Pancreas (tissue), 10 donors: ENCODE results near the gene SHC1. TPM values are rescaled to one million over a fixed set of nuclear protein-coding genes. Genes with fewer than 3 reads are reported as not detected.
"Not testable (repeated sequence)": the region's sequence is repeated elsewhere in the genome, so short reads cannot be mapped to it uniquely, and the experiment has no call there.

Experiments used
- ATAC-seq, 4 donors: fragments of 200-7000 bp; cut with Tn5 transposase; one replicate each; pipeline versions ENCODE4 v1.8.0 to v1.9.1; 2020; ENCODE audit warnings: mild to moderate bottlenecking in 4 of 4, moderate library complexity in 4 of 4
- DNase-seq, 6 donors: peaks; one replicate each; pipeline ENCODE4 v3.0.0-alpha.2; 2020
- FAIRE-seq: peaks from 2 replicates; lab custom pipeline; 2012; peaks lifted over from hg19 to GRCh38; lab: Jason Lieb, UNC
- H3K27ac ChIP-seq, 4 donors: fragments of 200-600 bp; sonication (generic); 1 replicate in 3 of 4; 2 replicates in 1 of 4; pipeline versions ENCODE4 v1.5.0 to v1.8.0; 2020
- H3K27me3 ChIP-seq, 4 donors: fragments of 200-600 bp; one replicate each; pipeline ENCODE4 v1.8.0; 2021
- H3K36me3 ChIP-seq, 3 donors: fragments of 200-600 bp; sonication (generic) in 1 of 3; one replicate each; pipeline versions ENCODE4 v1.5.0 to v1.8.0; 2020 to 2021
- H3K4me1 ChIP-seq, 3 donors: fragments of 200-600 bp; one replicate each; pipeline ENCODE4 v1.8.0; 2021
- H3K4me3 ChIP-seq, 4 donors: fragments of 200-600 bp; sonication (generic) in 2 of 4; one replicate each; pipeline versions ENCODE4 v1.5.0 to v1.8.0; 2020 to 2021
- H3K9me3 ChIP-seq, 4 donors: fragments of 200-600 bp; one replicate each; pipeline ENCODE4 v1.8.0; 2021
- CTCF ChIP-seq, 4 donors: fragments of 200-600 bp; sonication (generic) in 3 of 4; IDR thresholded peaks; one replicate each; pipeline versions ENCODE4 v1.5.0 to v1.8.0; 2021; ENCODE audit warnings: antibody characterized with exemption in 4 of 4
- WGBS, 2 donors: extraction: QIAGEN DNeasy Blood & Tissue Kit; methylation state at CpG; one replicate each; pipeline ENCODE4 v1.1.7; 2013; 5-methylcytosine and 5-hydroxymethylcytosine counted together
- intact Hi-C, 3 donors: fragments of 100-400 bp; cut with DNase I; formaldehyde crosslinking; loops; one replicate each; pipeline versions ENCODE4 v1.11.1 to v1.14.2; 2022
- polyA plus RNA-seq, 2 donors: library from polyadenylated mRNA; stranded (reverse); fragments of 200-250 nt; gene quantifications; one replicate each; pipeline ENCODE4 v1.2.3, GENCODE V29; 2013
- total RNA-seq, 6 donors: library from RNA; stranded (reverse); fragmentation: NEBNext Ultra II Directional in 4 of 6; extraction: Animal tissue kit (Norgen Biotek cat#: 25700) in 4 of 6; gene quantifications; one replicate each; pipeline versions ENCODE4 v1.2.1 to v1.2.4, GENCODE V29; 2021 to 2023
- donor health status: healthy with polysubstance abuse.
- donor health status: DM: no; HTN: no; CAD: no; lungs with moderate emphysema.
- donor health status: DM: no; HTN: no; CAD: no.
- donor health status: control.
- donor health status: control.
- donor health status: Bipolar disorder and iron deficiency.
- donor health status: DM: yes; HTN: yes; CAD: no.
- donor health status: DM: no; HTN: no; CAD: no.
- donor health status: DM: no; HTN: no; CAD: no.
- donor health status: DM: yes; HTN: yes; CAD: no.

The SHC1 gene
- total and polyA plus RNA-seq, 8 donors = 32.3 to 53.4 (median 40.7) TPM

GRCh38 chr1:154999571-155000410, 29.2 kb upstream of the SHC1 start:
- intact Hi-C loops = no loop called here
- Histone ChIP-seq H3K27ac (peak overlapping the region; percentile 77 to 98 (median 97)), H3K4me3 (peak overlapping the region in 3 of 4 donors; percentile 18 to 87 (median 58)), H3K36me3 (no peaks in the 10 kb centered on the region), H3K9me3 (no peaks in the 10 kb centered on the region), H3K4me1 (peaks cover 3 to 22% (median 6%) of the 10 kb centered on the region in 3 donors), H3K27me3 (no peaks in the 10 kb centered on the region)
- DNase-seq (peak in 2 of 6 donors; percentile 59 to 64), ATAC-seq (no peak), FAIRE-seq (no peak)
- WGBS, 2 donors = 3 to 8% methylated on average over 35 to 50 of the region's 50 CpGs
- no peak for TF ChIP-seq CTCF (IDR thresholded peaks at IDR 0.05)

- H3K9me3 ChIP-seq = no peaks in the 10 kb centered on the region
- H3K4me3 ChIP-seq = peak overlapping the region in 2 of 4 donors; percentile 58 to 87
- H3K27ac ChIP-seq = peak overlapping the region; percentile 77 to 98 (median 97)
- H3K4me1 ChIP-seq = peaks cover 3 to 19% (median 6%) of the 10 kb centered on the region in 3 donors
- intact Hi-C loops = no loop called here
- H3K36me3 ChIP-seq = no peaks in the 10 kb centered on the region
- H3K27me3 ChIP-seq = no peaks in the 10 kb centered on the region
- peak in 3 of 6 donors; percentile 66 to 78 (median 68) for DNase-seq
- ATAC-seq = no peak
- 10 to 11% methylated on average over 35 to 40 of the region's 40 CpGs for WGBS, 2 donors
- TF ChIP-seq CTCF (IDR thresholded peaks at IDR 0.05) = peak; percentile 51 to 70 (median 66)
- FAIRE-seq = no peak
Observed at GRCh38 chr1:154998818-154999570, 28.4 kb upstream of the SHC1 start.

GRCh38 chr1:154998201-154998780, 27.7 kb upstream of the SHC1 start:
- intact Hi-C loops = no loop called here
- Histone ChIP-seq H3K4me3 (no peak overlapping the region), H3K4me1 (peaks cover 3 to 19% (median 6%) of the 10 kb centered on the region in 3 donors), H3K36me3 (no peaks in the 10 kb centered on the region), H3K9me3 (no peaks in the 10 kb centered on the region), H3K27me3 (no peaks in the 10 kb centered on the region), H3K27ac (no peak overlapping the region)
- ATAC-seq = no peak
- WGBS, 2 donors = 73 to 74% methylated on average over 13 to 16 of the region's 16 CpGs
- TF ChIP-seq CTCF (IDR thresholded peaks at IDR 0.05) = no peak
- no peak for FAIRE-seq
- no peak for DNase-seq

- TF ChIP-seq CTCF (IDR thresholded peaks at IDR 0.05) = no peak
- Histone ChIP-seq H3K9me3 (no peaks in the 10 kb centered on the region), H3K4me1 (peaks cover 3 to 19% (median 6%) of the 10 kb centered on the region in 3 donors), H3K4me3 (no peak overlapping the region), H3K27ac (no peak overlapping the region), H3K36me3 (no peaks in the 10 kb centered on the region), H3K27me3 (no peaks in the 10 kb centered on the region)
- intact Hi-C loops = no loop called here
- FAIRE-seq = no peak
- DNase-seq = peak in 1 of 6 donors; percentile 13
- ATAC-seq = no peak
- WGBS, 2 donors = 83 to 84% methylated on average over 15 of the region's 15 CpGs
Observed at GRCh38 chr1:154996966-154997701, 26.6 kb upstream of the SHC1 start.

GRCh38 chr1:154995301-154995983, 24.9 kb upstream of the SHC1 start:
- H3K27me3 ChIP-seq, intact Hi-C loops, FAIRE-seq, H3K9me3 ChIP-seq, H3K36me3 ChIP-seq, H3K27ac ChIP-seq, H3K4me3 ChIP-seq: not testable (repeated sequence)
- peaks cover 3 to 19% (median 6%) of the 10 kb centered on the region in 3 donors for H3K4me1 ChIP-seq
- ATAC-seq (peak in 3 of 4 donors; percentile 31 to 40 (median 39)), DNase-seq (peak in 2 of 6 donors; percentile 66 to 68)
- 50 to 53% methylated on average over 10 to 11 of the region's 13 CpGs for WGBS, 2 donors
